BLaER1 treated with 17β-estradiol and CSF1 and Interleukin-3, amounts not matched to agents 10 nM and 100 nM (cell line): ENCODE measurements around the gene ZNF423.

Source experiments
- H3K27ac ChIP-seq, 11 experiments: shearing (Covaris generic); formaldehyde crosslinking; 2 replicates each; pipeline ENCODE4 v1.8.1; 2022
- H3K27me3 ChIP-seq, 11 experiments: shearing (Covaris generic); formaldehyde crosslinking; 2 replicates each; pipeline ENCODE4 v1.8.1; 2022
- H3K36me3 ChIP-seq, 11 experiments: shearing (Covaris generic); formaldehyde crosslinking; 2 replicates each; pipeline ENCODE4 v1.8.1; 2022
- H3K4me1 ChIP-seq, 10 experiments: shearing (Covaris generic); formaldehyde crosslinking; 2 replicates each; pipeline ENCODE4 v1.8.1; 2022
- H3K4me2 ChIP-seq, 11 experiments: shearing (Covaris generic); formaldehyde crosslinking; 2 replicates each; pipeline ENCODE4 v1.8.1; 2022
- H3K4me3 ChIP-seq, 10 experiments: shearing (Covaris generic); formaldehyde crosslinking; 2 replicates each; pipeline ENCODE4 v1.8.1; 2022
- H3K9ac ChIP-seq, 11 experiments: shearing (Covaris generic); formaldehyde crosslinking; 2 replicates each; pipeline ENCODE4 v1.8.1; 2022
- H3K9me3 ChIP-seq, 11 experiments: shearing (Covaris generic); formaldehyde crosslinking; replicated peaks in 1 of 11; 2 replicates each; pipeline ENCODE4 v1.8.1; 2022
- H4K20me1 ChIP-seq, 11 experiments: shearing (Covaris generic); formaldehyde crosslinking; 2 replicates each; pipeline ENCODE4 v1.8.1; 2022
- Cebpa-rat ChIP-seq, 11 experiments: shearing (Covaris generic); IDR thresholded peaks; 2 replicates each; pipeline ENCODE4 v1.8.1; 2022

The ZNF423 gene

GRCh38 chr16:49861299-49861698, 5.4 kb upstream of the ZNF423 start:
- Histone ChIP-seq H3K27me3 (peaks cover 0 to 25% (median 9%) of the 10 kb centered on the region in 11 experiments; a peak in 14 of 22 replicates), H3K9me3 (no peaks in the 10 kb centered on the region), H3K9ac (no peak overlapping the region), H3K4me2 (peak overlapping the region in 4 of 11 experiments; percentile 22 to 53 (median 32); a peak in 3 of 22 replicates), H3K36me3 (no peaks in the 10 kb centered on the region), H3K4me3 (no peak overlapping the region), H3K27ac (no peak overlapping the region), H4K20me1 (peaks cover 0 to 7% (median 0%) of the 10 kb centered on the region in 11 experiments; a peak in 1 of 22 replicates), H3K4me1 (peaks cover 0 to 45% (median 37%) of the 10 kb centered on the region in 10 experiments; a peak in 16 of 20 replicates)
- no peak for TF ChIP-seq Cebpa-rat (IDR thresholded peaks at IDR 0.05)

- Histone ChIP-seq H3K4me1 (peaks cover 0 to 39% (median 34%) of the 10 kb centered on the region in 10 experiments; a peak in 15 of 20 replicates), H3K36me3 (no peaks in the 10 kb centered on the region), H3K27me3 (peaks cover 0 to 25% (median 9%) of the 10 kb centered on the region in 11 experiments; a peak in 13 of 22 replicates), H3K9me3 (no peaks in the 10 kb centered on the region), H3K27ac (no peak overlapping the region), H3K4me2 (no peak overlapping the region), H3K9ac (no peak overlapping the region), H3K4me3 (no peak overlapping the region), H4K20me1 (peaks cover 0 to 7% (median 0%) of the 10 kb centered on the region in 11 experiments; a peak in 1 of 22 replicates)
- TF ChIP-seq Cebpa-rat (IDR thresholded peaks at IDR 0.05) = no peak
Observed at GRCh38 chr16:49860593-49860992, 4.7 kb upstream of the ZNF423 start.

GRCh38 chr16:49859125-49859811, 3.4 kb upstream of the ZNF423 start:
- peaks cover 0 to 25% (median 9%) of the 10 kb centered on the region in 11 experiments; a peak in 13 of 22 replicates for H3K27me3 ChIP-seq
- no peaks in the 10 kb centered on the region for H3K9me3 ChIP-seq
- H3K36me3 ChIP-seq = no peaks in the 10 kb centered on the region
- H4K20me1 ChIP-seq = peaks cover 0 to 7% (median 0%) of the 10 kb centered on the region in 11 experiments; a peak in 3 of 22 replicates
- H3K9ac ChIP-seq = peak overlapping the region; percentile 61 to 97 (median 95); a peak in 21 of 22 replicates
- H3K4me3 ChIP-seq = peak overlapping the region; percentile 73 to 87 (median 79)
- no peak for TF ChIP-seq Cebpa-rat (IDR thresholded peaks at IDR 0.05)
- H3K4me1 ChIP-seq = peaks cover 6 to 45% (median 39%) of the 10 kb centered on the region in 10 experiments
- H3K4me2 ChIP-seq = peak overlapping the region; percentile 79 to 100 (median 99)
- peak overlapping the region in 9 of 11 experiments; percentile 42 to 75 (median 62); a peak in 18 of 22 replicates for H3K27ac ChIP-seq

GRCh38 chr16:49858200-49859124, 2.5 kb upstream of the ZNF423 start:
- Histone ChIP-seq H3K4me1 (peaks cover 14 to 53% (median 47%) of the 10 kb centered on the region in 10 experiments), H3K36me3 (no peaks in the 10 kb centered on the region), H3K4me2 (peak overlapping the region; percentile 79 to 100 (median 99)), H3K9me3 (no peaks in the 10 kb centered on the region), H4K20me1 (peaks cover 0 to 10% (median 0%) of the 10 kb centered on the region in 11 experiments; a peak in 3 of 22 replicates), H3K9ac (peak overlapping the region; percentile 61 to 97 (median 95)), H3K27me3 (peaks cover 0 to 25% (median 9%) of the 10 kb centered on the region in 11 experiments; a peak in 13 of 22 replicates), H3K27ac (peak overlapping the region in 10 of 11 experiments; percentile 18 to 75 (median 60); a peak in 19 of 22 replicates), H3K4me3 (peak overlapping the region; percentile 73 to 87 (median 79))
- no peak for TF ChIP-seq Cebpa-rat (IDR thresholded peaks at IDR 0.05)

GRCh38 chr16:49857423-49858181, 1.7 kb upstream of the ZNF423 start:
- Histone ChIP-seq H3K9me3 (no peaks in the 10 kb centered on the region), H4K20me1 (peaks cover 0 to 12% (median 0%) of the 10 kb centered on the region in 11 experiments; a peak in 3 of 22 replicates), H3K9ac (peak overlapping the region; percentile 71 to 97 (median 95); a peak in 21 of 22 replicates), H3K4me3 (peak overlapping the region; percentile 73 to 87 (median 79)), H3K27me3 (peaks cover 0 to 25% (median 9%) of the 10 kb centered on the region in 11 experiments; a peak in 13 of 22 replicates), H3K4me1 (peaks cover 17 to 62% (median 56%) of the 10 kb centered on the region in 10 experiments), H3K36me3 (no peaks in the 10 kb centered on the region), H3K27ac (peak overlapping the region in 10 of 11 experiments; percentile 18 to 97 (median 79); a peak in 18 of 22 replicates), H3K4me2 (peak overlapping the region; percentile 79 to 100 (median 99))
- no peak for TF ChIP-seq Cebpa-rat (IDR thresholded peaks at IDR 0.05)

- Histone ChIP-seq H3K9me3 (no peaks in the 10 kb centered on the region), H3K27ac (peak overlapping the region in 9 of 11 experiments; percentile 45 to 97 (median 80); a peak in 18 of 22 replicates)
Observed at GRCh38 chr16:49856672-49857330, 889 bp upstream of the ZNF423 start.

GRCh38 chr16:49855280-49855821, 561 bp downstream of the ZNF423 start:
- Histone ChIP-seq H3K27me3 (peaks cover 0 to 25% (median 9%) of the 10 kb centered on the region in 11 experiments; a peak in 13 of 22 replicates), H3K4me3 (peak overlapping the region; percentile 73 to 87 (median 79)), H3K27ac (peak overlapping the region; percentile 67 to 97 (median 95); a peak in 21 of 22 replicates), H3K36me3 (no peaks in the 10 kb centered on the region), H4K20me1 (peaks cover 0 to 32% (median 7%) of the 10 kb centered on the region in 11 experiments; a peak in 12 of 22 replicates), H3K9me3 (no peaks in the 10 kb centered on the region), H3K4me2 (peak overlapping the region; percentile 92 to 100 (median 99)), H3K9ac (peak overlapping the region; percentile 86 to 97 (median 95)), H3K4me1 (peaks cover 21 to 72% (median 67%) of the 10 kb centered on the region in 10 experiments)
- no peak for TF ChIP-seq Cebpa-rat (IDR thresholded peaks at IDR 0.05)

More at GRCh38 chr16:49856672-49857330, 889 bp upstream of the ZNF423 start:
- H3K4me2 ChIP-seq = peak overlapping the region; percentile 79 to 100 (median 99)
- peaks cover 0 to 25% (median 9%) of the 10 kb centered on the region in 11 experiments; a peak in 13 of 22 replicates for H3K27me3 ChIP-seq
- peak overlapping the region; percentile 69 to 97 (median 95) for H3K9ac ChIP-seq
- H3K4me1 ChIP-seq = peaks cover 17 to 62% (median 56%) of the 10 kb centered on the region in 10 experiments
- H3K4me3 ChIP-seq = peak overlapping the region; percentile 73 to 87 (median 79)
- no peaks in the 10 kb centered on the region for H3K36me3 ChIP-seq
- peaks cover 0 to 18% (median 0%) of the 10 kb centered on the region in 11 experiments; a peak in 6 of 22 replicates for H4K20me1 ChIP-seq
- no peak for TF ChIP-seq Cebpa-rat (IDR thresholded peaks at IDR 0.05)
